ENCODE results near the gene YAP1. TPM values are rescaled to one million over a fixed set of nuclear protein-coding genes. Genes with fewer than 3 reads are reported as not detected.

The YAP1 gene
- total and polyA plus RNA-seq, 2 experiments from 2014 or later, result 11.9 to 136 TPM

DNA sequence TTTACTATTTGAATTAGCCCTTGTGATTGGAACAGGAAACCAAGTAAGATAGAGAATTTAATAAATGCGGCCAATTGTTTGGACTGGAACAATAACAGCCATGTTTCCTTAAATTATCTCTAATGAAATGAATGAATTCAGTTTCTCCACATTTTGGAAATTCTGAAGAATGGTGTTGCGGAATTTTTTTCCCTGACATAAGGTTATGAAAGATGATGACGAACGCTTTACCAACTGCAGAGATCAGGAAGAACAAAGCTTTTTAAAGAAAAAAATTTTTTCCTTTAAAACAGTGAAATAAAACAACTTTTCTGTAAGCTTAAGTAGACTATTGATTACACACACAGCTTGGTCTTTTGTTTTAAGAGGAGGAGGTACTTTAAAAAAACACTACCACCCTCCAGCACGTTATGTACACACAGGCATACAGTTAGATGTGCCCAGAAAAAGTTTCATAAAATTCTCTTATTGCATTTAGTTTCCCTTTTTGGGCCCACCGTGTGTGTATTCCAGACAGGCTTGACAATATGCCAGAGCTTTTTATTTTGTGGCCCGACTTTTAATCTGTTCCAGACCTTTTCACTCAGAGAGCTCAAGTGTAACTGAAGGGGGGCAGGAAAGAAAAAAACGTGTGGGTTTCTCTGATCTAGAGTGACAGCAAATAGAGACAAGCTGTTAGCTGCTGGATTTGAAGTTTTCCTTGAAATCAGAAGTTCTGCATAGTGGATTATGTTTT, 77.3 kb downstream of the YAP1 start:
- Histone ChIP-seq H4K20me1 (ENCODE audit: insufficient read depth) (no peaks in the 10 kb centered on the region), H3K79me2 (ENCODE audit: insufficient read depth) (peaks cover 99% of the 10 kb centered on the region), H2AFZ (no peak overlapping the region; the same call in 1 of the 2 replicates), H3K4me3 (peak overlapping the region; percentile 43), H3K36me3 (ENCODE audit: low read depth) (peaks cover 14% of the 10 kb centered on the region), H3K9me2 (ENCODE audit: insufficient read depth) (no peaks in the 10 kb centered on the region), H3K4me1 (ENCODE audit: insufficient read depth) (peaks cover 36% of the 10 kb centered on the region), H3K4me2 (ENCODE audit: unreplicated experiment) (peak overlapping the region; percentile 65), H3K9ac (peak overlapping the region; percentile 60), H3K27me3 (replicated peaks; ENCODE audit: insufficient read depth) (no peaks in the 10 kb centered on the region), H3K9me3 (ENCODE audit: low read depth) (no peaks in the 10 kb centered on the region), H3K27ac (peak overlapping the region; percentile 69), H3F3A (ENCODE audit: insufficient read depth) (peaks cover 33% of the 10 kb centered on the region)
- DNase-seq, result peak; percentile 64
- WGBS, 2 experiments (ENCODE audit: low coverage in 1 of 2, low lambda C conversion rate in 2 of 2, missing lambda C conversion rate in 2 of 2), result 9 to 12% methylated on average over 8 of the region's 8 CpGs
- in situ Hi-C loops (cut with MboI), result no loop called here
- no peak for TF ChIP-seq EZH2phosphoT487 (IDR thresholded peaks at IDR 0.05; ENCODE audit: insufficient read depth, low read depth)
- no peak for TF ChIP-seq EZH2 (IDR thresholded peaks at IDR 0.05; ENCODE audit: insufficient read depth, poor library complexity, severe bottlenecking)

GRCh38 chr11:102188488-102188887, 78.2 kb downstream of the YAP1 start:
- in situ Hi-C loops (cut with MboI), result no loop called here
- Histone ChIP-seq H3K4me2 (ENCODE audit: unreplicated experiment) (no peak overlapping the region), H3K9ac (peak overlapping the region; percentile 60), H3K9me3 (ENCODE audit: low read depth) (no peaks in the 10 kb centered on the region), H4K20me1 (ENCODE audit: insufficient read depth) (no peaks in the 10 kb centered on the region), H3K27ac (peak overlapping the region; percentile 69; the same call in 1 of the 2 replicates), H3K4me3 (no peak overlapping the region), H2AFZ (no peak overlapping the region), H3K79me2 (ENCODE audit: insufficient read depth) (peaks cover 99% of the 10 kb centered on the region), H3K36me3 (ENCODE audit: low read depth) (peaks cover 13% of the 10 kb centered on the region), H3K27me3 (replicated peaks; ENCODE audit: insufficient read depth) (no peaks in the 10 kb centered on the region), H3K9me2 (ENCODE audit: insufficient read depth) (no peaks in the 10 kb centered on the region), H3K4me1 (ENCODE audit: insufficient read depth) (peaks cover 36% of the 10 kb centered on the region), H3F3A (ENCODE audit: insufficient read depth) (peaks cover 33% of the 10 kb centered on the region)
- TF ChIP-seq EZH2phosphoT487 (IDR thresholded peaks at IDR 0.05; ENCODE audit: insufficient read depth, low read depth) (no peak), EZH2 (IDR thresholded peaks at IDR 0.05; ENCODE audit: insufficient read depth, poor library complexity, severe bottlenecking) (no peak)
- DNase-seq, result no peak
- WGBS, 2 experiments (ENCODE audit: low coverage in 1 of 2, low lambda C conversion rate in 2 of 2, missing lambda C conversion rate in 2 of 2), result 66 to 68% methylated on average over 5 of the region's 5 CpGs

- Histone ChIP-seq H3K4me1 (ENCODE audit: insufficient read depth) (peaks cover 42% of the 10 kb centered on the region), H3K79me2 (ENCODE audit: insufficient read depth) (peaks cover 99% of the 10 kb centered on the region), H3K9ac (no peak overlapping the region), H3K27ac (no peak overlapping the region), H3K4me3 (no peak overlapping the region), H3K36me3 (ENCODE audit: low read depth) (0 out of 2 replicates have a peak, but pooled peaks cover 9% of the 10 kb centered on the region), H3K9me3 (ENCODE audit: low read depth) (no peaks in the 10 kb centered on the region), H3K9me2 (ENCODE audit: insufficient read depth) (no peaks in the 10 kb centered on the region), H4K20me1 (ENCODE audit: insufficient read depth) (no peaks in the 10 kb centered on the region), H3K4me2 (ENCODE audit: unreplicated experiment) (no peak overlapping the region), H2AFZ (no peak overlapping the region), H3F3A (ENCODE audit: insufficient read depth) (peaks cover 31% of the 10 kb centered on the region), H3K27me3 (replicated peaks; ENCODE audit: insufficient read depth) (no peaks in the 10 kb centered on the region)
- WGBS, 2 experiments (ENCODE audit: low coverage in 1 of 2, low lambda C conversion rate in 2 of 2, missing lambda C conversion rate in 2 of 2), result 86% methylated on average over 3 of the region's 3 CpGs
- no peak for TF ChIP-seq EZH2phosphoT487 (IDR thresholded peaks at IDR 0.05; ENCODE audit: insufficient read depth, low read depth)
- TF ChIP-seq EZH2 (IDR thresholded peaks at IDR 0.05; ENCODE audit: insufficient read depth, poor library complexity, severe bottlenecking), result no peak
- DNase-seq, result no peak
- in situ Hi-C loops (cut with MboI), result no loop called here
Measured at GRCh38 chr11:102191832-102192231, 81.6 kb downstream of the YAP1 start.

GRCh38 chr11:102192349-102193066, 82.3 kb downstream of the YAP1 start:
- H3K4me3 ChIP-seq, result no peak overlapping the region
- no peaks in the 10 kb centered on the region for H3K27me3 ChIP-seq (replicated peaks; ENCODE audit: insufficient read depth)
- no peak overlapping the region for H3K9ac ChIP-seq
- H3F3A ChIP-seq (ENCODE audit: insufficient read depth), result peaks cover 25% of the 10 kb centered on the region
- no peak for DNase-seq
- H3K9me2 ChIP-seq (ENCODE audit: insufficient read depth), result no peaks in the 10 kb centered on the region
- no peak overlapping the region for H3K27ac ChIP-seq
- H3K36me3 ChIP-seq (ENCODE audit: low read depth), result 0 out of 2 replicates have a peak, but pooled peaks cover 9% of the 10 kb centered on the region
- H3K9me3 ChIP-seq (ENCODE audit: low read depth), result no peaks in the 10 kb centered on the region
- peaks cover 99% of the 10 kb centered on the region for H3K79me2 ChIP-seq (ENCODE audit: insufficient read depth)
- H3K4me2 ChIP-seq (ENCODE audit: unreplicated experiment), result no peak overlapping the region
- no peak for TF ChIP-seq EZH2phosphoT487 (IDR thresholded peaks at IDR 0.05; ENCODE audit: insufficient read depth, low read depth)
- no peak for TF ChIP-seq EZH2 (IDR thresholded peaks at IDR 0.05; ENCODE audit: insufficient read depth, poor library complexity, severe bottlenecking)
- in situ Hi-C loops (cut with MboI), result no loop called here
- no peak overlapping the region for H2AFZ ChIP-seq
- H3K4me1 ChIP-seq (ENCODE audit: insufficient read depth), result peaks cover 42% of the 10 kb centered on the region
- no peaks in the 10 kb centered on the region for H4K20me1 ChIP-seq (ENCODE audit: insufficient read depth)
